ENCODE results near the gene SETD4.

Gene SETD4

GRCh38 chr21:36029309-36029708 lies 31.0 kb downstream of the SETD4 start:
- H3K27ac ChIP-seq (ENCODE audit: low read length): no peak overlapping the region
- ATAC-seq (ENCODE audit: insufficient read depth, low read depth) (no peak), DNase-seq (no peak)
- H3K27me3 ChIP-seq (ENCODE audit: insufficient read depth, low read length, poor library complexity): no peaks in the 10 kb centered on the region
- no peaks in the 10 kb centered on the region for H3K79me2 ChIP-seq (ENCODE audit: insufficient read depth, low read length)
- no peaks in the 10 kb centered on the region for H3K9me3 ChIP-seq (ENCODE audit: insufficient read depth, low read length, severe bottlenecking)
- no peak for TF ChIP-seq EZH2 (IDR thresholded peaks at IDR 0.05; ENCODE audit: borderline replicate concordance, low read depth, low read length, severe bottlenecking)
- TF ChIP-seq CTCF (IDR thresholded peaks at IDR 0.05; ENCODE audit: borderline replicate concordance, extremely low read depth, low read length, poor library complexity, severe bottlenecking): no peak
- peaks cover 3% of the 10 kb centered on the region for H3K4me1 ChIP-seq (ENCODE audit: insufficient read depth, low read length)
- no peak overlapping the region for H3K9ac ChIP-seq (ENCODE audit: low read depth, low read length)
- 0 out of 2 replicates have a peak, but pooled peaks cover 4% of the 10 kb centered on the region for H3K36me3 ChIP-seq (ENCODE audit: insufficient read depth, low read length)
- no peak overlapping the region for H3K4me2 ChIP-seq (ENCODE audit: insufficient read depth, low read length)
- no peaks in the 10 kb centered on the region; the same call in 1 of the 2 replicates for H4K20me1 ChIP-seq (ENCODE audit: insufficient read depth, low read length)
- H2AFZ ChIP-seq (ENCODE audit: low read depth, low read length): no peak overlapping the region
- H3K4me3 ChIP-seq (ENCODE audit: low read depth in 1 of 2, low read length in 2 of 2): no peak overlapping the region

DNA sequence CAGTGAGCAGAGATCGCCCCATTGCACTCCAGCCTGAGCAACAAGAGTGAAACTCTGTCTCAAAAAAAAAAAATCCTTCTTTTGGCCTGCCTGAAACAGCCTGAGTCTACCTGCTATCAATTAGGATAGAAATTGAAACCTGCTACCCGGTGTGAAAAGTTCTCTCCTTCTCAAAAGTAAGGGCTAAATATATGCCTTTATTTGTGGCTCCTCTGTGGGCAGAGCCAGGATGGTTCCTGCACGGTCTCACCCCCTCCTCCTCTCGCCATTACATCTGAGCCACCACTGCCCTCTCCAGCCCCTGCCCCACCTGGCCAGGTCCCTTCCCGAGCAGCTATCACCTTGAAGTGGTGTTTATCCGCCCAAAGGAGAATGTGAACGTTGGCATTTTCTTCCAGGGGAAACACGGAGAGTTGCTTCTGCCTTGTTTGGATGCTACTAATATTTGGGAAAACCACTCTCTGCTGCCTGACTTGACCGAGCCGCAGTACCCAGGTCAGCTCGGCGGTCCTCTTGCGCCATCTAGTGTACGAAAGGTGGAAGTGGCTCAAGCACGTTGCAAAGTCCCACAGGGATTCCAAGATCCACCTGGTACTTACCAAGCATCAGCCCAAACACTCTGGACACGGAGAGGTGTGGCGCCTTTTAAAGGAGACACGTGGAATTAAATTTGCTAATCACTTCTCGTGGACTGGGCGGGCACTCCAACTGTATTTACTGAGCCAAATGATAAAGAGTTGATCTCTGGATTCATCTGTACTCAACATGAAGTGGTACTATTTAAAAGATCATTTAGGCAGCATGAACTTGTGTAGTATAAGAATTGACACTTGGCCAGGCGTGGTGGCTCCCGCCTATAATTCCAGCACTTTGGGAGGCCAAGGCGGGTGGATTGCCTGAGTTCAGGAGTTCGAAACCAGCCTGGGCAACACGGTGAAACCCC lies 31.9 kb downstream of the SETD4 start:
- Histone ChIP-seq H3K27me3 (ENCODE audit: insufficient read depth, low read length, poor library complexity) (no peaks in the 10 kb centered on the region), H3K79me2 (ENCODE audit: insufficient read depth, low read length) (no peaks in the 10 kb centered on the region), H3K36me3 (ENCODE audit: insufficient read depth, low read length) (no peaks in the 10 kb centered on the region), H3K27ac (ENCODE audit: low read length) (no peak overlapping the region), H3K4me2 (ENCODE audit: insufficient read depth, low read length) (no peak overlapping the region), H3K4me1 (ENCODE audit: insufficient read depth, low read length) (peaks cover 3% of the 10 kb centered on the region), H4K20me1 (ENCODE audit: insufficient read depth, low read length) (no peaks in the 10 kb centered on the region; the same call in 1 of the 2 replicates), H3K9me3 (ENCODE audit: insufficient read depth, low read length, severe bottlenecking) (no peaks in the 10 kb centered on the region), H2AFZ (ENCODE audit: low read depth, low read length) (no peak overlapping the region), H3K9ac (ENCODE audit: low read depth, low read length) (no peak overlapping the region), H3K4me3 (ENCODE audit: low read depth in 1 of 2, low read length in 2 of 2) (no peak overlapping the region)
- TF ChIP-seq EZH2 (IDR thresholded peaks at IDR 0.05; ENCODE audit: borderline replicate concordance, low read depth, low read length, severe bottlenecking) (no peak), CTCF (IDR thresholded peaks at IDR 0.05; ENCODE audit: borderline replicate concordance, extremely low read depth, low read length, poor library complexity, severe bottlenecking) (peak; percentile 98)
- DNase-seq: peak; percentile 76
- ATAC-seq (ENCODE audit: insufficient read depth, low read depth): peak; percentile 93

- Histone ChIP-seq H3K36me3 (ENCODE audit: insufficient read depth, low read length) (no peaks in the 10 kb centered on the region), H3K9me3 (ENCODE audit: insufficient read depth, low read length, severe bottlenecking) (no peaks in the 10 kb centered on the region), H2AFZ (ENCODE audit: low read depth, low read length) (no peak overlapping the region), H3K4me1 (ENCODE audit: insufficient read depth, low read length) (peaks cover 3% of the 10 kb centered on the region), H3K4me2 (ENCODE audit: insufficient read depth, low read length) (no peak overlapping the region), H4K20me1 (ENCODE audit: insufficient read depth, low read length) (no peaks in the 10 kb centered on the region; the same call in 1 of the 2 replicates), H3K4me3 (ENCODE audit: low read depth in 1 of 2, low read length in 2 of 2) (no peak overlapping the region), H3K27me3 (ENCODE audit: insufficient read depth, low read length, poor library complexity) (no peaks in the 10 kb centered on the region), H3K9ac (ENCODE audit: low read depth, low read length) (no peak overlapping the region), H3K27ac (ENCODE audit: low read length) (no peak overlapping the region), H3K79me2 (ENCODE audit: insufficient read depth, low read length) (no peaks in the 10 kb centered on the region)
- ATAC-seq (ENCODE audit: insufficient read depth, low read depth) (no peak), DNase-seq (no peak)
- no peak for TF ChIP-seq EZH2 (IDR thresholded peaks at IDR 0.05; ENCODE audit: borderline replicate concordance, low read depth, low read length, severe bottlenecking)
- TF ChIP-seq CTCF (IDR thresholded peaks at IDR 0.05; ENCODE audit: borderline replicate concordance, extremely low read depth, low read length, poor library complexity, severe bottlenecking): no peak
Measured at GRCh38 chr21:36027347-36027746, 33.0 kb downstream of the SETD4 start.

Measured in DND-41 (cell line).